Left ventricle myocardium superior (tissue), 1 donor: ENCODE results near the gene HK3. TPM values are rescaled to one million over a fixed set of nuclear protein-coding genes. Genes with fewer than 3 reads are reported as not detected.

Experiments used
- ATAC-seq: fragments of 200-7000 bp; cut with Tn5 transposase; one replicate; pipeline ENCODE4 v1.9.1; 2020; ENCODE audit warnings: mild to moderate bottlenecking, moderate library complexity
- DNase-seq: peaks from one replicate; pipeline ENCODE4 v3.0.0-alpha.2; 2020
- intact Hi-C: fragments of 100-400 bp; cut with micrococcal nuclease; formaldehyde crosslinking; loops from one replicate; pipeline ENCODE4 v1.11.0; 2022
- total RNA-seq: library from RNA; stranded (reverse); fragmentation: NEBNext Ultra II Directional; extraction: Animal tissue kit (Norgen Biotek cat#: 25700); gene quantifications from one replicate; pipeline ENCODE4 v1.2.1, GENCODE V29; 2021
- donor health status: DM: no; HTN: yes; CAD: no; lungs with severe emphysema.

HK3 gene
- total RNA-seq, 1 donor from 2014 or later: 3.7 TPM

GRCh38 chr5:176906126-176906525 lies 7.0 kb upstream of the HK3 start:
- DNase-seq (no peak), ATAC-seq (no peak)
- intact Hi-C loops: no loop called here

GRCh38 chr5:176904276-176904675 lies 5.1 kb upstream of the HK3 start:
- intact Hi-C loops: no loop called here
- DNase-seq (no peak), ATAC-seq (no peak)

- ATAC-seq: no peak
- intact Hi-C loops: no loop called here
- DNase-seq: no peak
Measured at GRCh38 chr5:176902911-176903664, 3.9 kb upstream of the HK3 start.

DNA sequence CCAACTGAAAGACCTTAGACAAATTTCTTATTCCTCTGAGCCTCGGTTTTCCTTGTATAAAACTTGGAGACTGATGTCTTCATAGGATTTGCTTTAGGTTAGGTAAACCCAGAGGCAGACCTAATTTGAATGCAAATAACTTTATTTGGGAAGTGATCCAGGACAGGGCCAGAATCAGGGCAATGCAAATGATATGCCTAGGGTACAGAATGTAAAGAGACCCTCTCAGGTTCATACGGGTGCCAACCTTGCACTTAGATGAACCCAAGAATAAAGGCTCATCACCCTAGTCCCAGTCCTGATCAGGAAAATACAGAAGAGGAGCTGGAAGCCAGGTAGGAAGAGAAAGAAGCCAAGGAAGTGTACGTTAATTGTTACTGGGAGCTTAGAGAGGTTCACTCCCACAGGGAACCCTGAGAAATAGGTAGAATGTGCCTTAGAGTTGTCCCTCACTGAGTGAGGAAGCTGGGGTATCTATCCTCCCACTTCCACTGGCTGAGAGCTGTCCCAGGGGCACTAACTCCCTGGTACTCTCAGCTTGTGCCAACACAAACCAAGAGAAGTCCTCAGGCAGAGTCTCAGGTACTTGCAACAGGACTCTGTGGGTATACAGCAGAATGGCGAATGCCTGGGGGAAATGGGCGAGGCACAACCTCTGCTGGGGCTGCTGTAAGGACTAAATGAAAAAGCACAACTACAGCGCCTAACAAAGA lies 3.1 kb upstream of the HK3 start:
- DNase-seq: no peak
- intact Hi-C loops: no loop called here
- no peak for ATAC-seq

DNA sequence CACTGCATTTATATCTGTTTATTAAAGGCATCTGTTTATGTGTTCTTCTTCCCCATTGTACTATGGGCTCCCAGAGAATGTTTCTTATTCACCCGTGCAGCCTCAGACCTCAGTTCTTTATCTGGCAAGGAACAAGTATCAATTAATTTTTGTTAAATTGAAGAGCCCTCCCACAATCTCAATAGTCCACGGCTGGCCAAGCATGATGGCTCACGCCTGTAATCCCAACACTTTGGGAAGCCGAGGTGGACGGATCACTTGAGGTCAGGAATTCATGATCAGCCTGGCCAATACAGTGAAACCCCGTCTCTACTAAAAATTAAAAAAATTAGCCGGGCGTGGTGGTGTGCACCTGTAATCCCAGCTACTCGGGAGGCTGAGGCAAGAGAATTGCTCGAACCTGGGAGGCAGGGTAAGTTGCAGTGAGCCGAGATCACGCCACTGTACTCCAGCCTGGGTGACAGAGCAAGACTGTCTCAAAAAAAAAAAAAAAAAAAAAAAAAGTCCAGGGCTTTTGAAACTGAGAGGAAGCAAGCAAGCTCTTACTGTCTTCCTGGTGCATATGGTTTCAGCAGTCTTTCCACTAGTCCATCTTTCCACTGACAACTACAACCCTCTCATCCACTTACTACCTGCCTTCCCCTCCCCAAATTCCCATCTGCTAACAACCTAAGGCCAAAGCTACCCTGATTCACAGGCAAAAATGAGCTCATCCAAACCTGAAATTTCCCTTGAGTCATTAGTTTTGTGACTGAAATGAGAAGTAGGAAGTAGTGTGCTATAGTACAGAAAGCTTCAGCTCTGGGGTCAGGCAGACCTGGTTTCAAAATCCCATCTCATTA lies 2.3 kb upstream of the HK3 start:
- DNase-seq (no peak), ATAC-seq (no peak)
- intact Hi-C loops: no loop called here

GRCh38 chr5:176900780-176901204 lies 1.6 kb upstream of the HK3 start:
- intact Hi-C loops: no loop called here
- no peak for DNase-seq
- ATAC-seq: no peak

- ATAC-seq: peak; percentile 9
- intact Hi-C loops: no loop called here
- DNase-seq: no peak
Measured at GRCh38 chr5:176899946-176900779, 1.0 kb upstream of the HK3 start.

GRCh38 chr5:176897263-176897662 lies 1.9 kb downstream of the HK3 start:
- no peak for ATAC-seq
- intact Hi-C loops: no loop called here
- DNase-seq: no peak

DNA sequence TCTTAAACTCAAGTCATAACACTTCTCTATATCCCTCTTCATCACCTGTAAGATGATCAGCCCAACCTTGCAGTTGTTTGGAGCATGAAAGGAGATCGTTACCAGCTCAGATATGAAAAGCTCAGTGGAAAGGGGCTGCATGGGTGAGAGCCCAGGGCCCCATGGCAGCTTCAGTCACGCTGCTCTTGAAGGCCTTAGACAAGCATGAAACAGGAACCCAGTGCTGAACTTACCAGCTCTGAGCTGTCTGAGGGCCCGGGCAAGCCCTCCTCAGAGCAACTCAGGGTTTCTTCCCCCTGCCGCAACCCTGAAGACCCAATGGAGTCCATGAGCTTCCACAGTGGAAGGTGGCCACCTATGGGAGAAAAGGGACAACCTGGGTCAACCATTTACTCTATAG lies 3.3 kb downstream of the HK3 start:
- DNase-seq (no peak), ATAC-seq (no peak)
- intact Hi-C loops: no loop called here

DNA sequence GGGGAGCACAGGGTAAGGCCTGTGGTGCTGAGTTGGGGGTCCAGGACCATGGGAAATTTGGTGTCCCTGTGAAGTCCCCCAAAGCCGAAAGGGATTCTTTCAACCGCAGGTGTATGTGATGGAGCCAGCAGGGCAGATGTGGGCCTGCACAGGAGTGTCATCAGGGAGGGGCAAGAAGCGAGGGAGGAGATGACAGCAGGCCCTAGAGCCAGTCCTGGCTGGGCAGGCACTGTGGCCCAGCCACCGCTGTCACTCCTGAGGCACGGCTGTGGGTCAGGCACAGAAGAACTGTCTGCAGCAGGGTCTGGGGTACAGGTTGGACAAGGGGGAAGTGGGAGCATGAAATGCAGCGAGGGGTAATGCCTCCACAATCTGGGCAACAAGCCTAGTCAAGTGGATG lies 4.8 kb downstream of the HK3 start:
- ATAC-seq: no peak
- intact Hi-C loops: no loop called here
- DNase-seq: no peak

- intact Hi-C loops: no loop called here
- ATAC-seq: no peak
- no peak for DNase-seq
Measured at GRCh38 chr5:176892663-176893062, 6.5 kb downstream of the HK3 start.

DNA sequence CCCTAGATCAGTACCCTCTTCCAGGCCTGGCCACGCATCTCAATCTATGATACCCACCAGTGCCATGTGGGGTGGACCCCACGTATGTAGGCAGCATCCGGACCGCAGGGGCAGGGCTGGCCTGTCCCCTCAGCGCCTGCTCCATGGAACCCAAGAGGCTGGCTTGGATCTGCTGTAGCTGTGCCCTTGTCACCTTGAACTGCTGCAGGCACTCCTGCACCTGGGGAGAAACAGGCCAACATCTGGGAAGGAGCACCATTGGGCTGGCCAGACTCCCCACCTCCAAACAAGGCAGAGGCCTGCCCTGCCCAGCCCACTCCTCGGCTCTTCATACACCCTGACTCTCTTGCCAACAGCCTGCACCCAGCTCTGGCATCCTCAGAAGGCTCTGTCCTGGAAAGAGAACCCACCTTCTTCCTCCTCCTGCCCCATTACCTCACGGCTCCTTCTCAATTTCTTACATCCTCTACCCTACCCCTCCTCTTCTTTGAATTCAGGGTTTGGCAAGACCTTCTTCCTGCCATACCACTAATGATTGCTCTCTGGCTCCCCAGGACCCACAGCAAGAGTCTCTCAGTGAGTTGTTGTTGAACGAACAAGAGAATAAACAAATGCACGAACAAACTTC lies 7.7 kb downstream of the HK3 start:
- no peak for DNase-seq
- intact Hi-C loops: no loop called here
- ATAC-seq: no peak

GRCh38 chr5:176890455-176891330 lies 8.5 kb downstream of the HK3 start:
- no peak for DNase-seq
- intact Hi-C loops: no loop called here
- ATAC-seq: no peak

GRCh38 chr5:176889321-176890280 lies 9.5 kb downstream of the HK3 start:
- no peak for ATAC-seq
- intact Hi-C loops: no loop called here
- DNase-seq: no peak

- ATAC-seq (no peak), DNase-seq (no peak)
- intact Hi-C loops: no loop called here
Measured at GRCh38 chr5:176888865-176889165, 10.3 kb downstream of the HK3 start.

DNA sequence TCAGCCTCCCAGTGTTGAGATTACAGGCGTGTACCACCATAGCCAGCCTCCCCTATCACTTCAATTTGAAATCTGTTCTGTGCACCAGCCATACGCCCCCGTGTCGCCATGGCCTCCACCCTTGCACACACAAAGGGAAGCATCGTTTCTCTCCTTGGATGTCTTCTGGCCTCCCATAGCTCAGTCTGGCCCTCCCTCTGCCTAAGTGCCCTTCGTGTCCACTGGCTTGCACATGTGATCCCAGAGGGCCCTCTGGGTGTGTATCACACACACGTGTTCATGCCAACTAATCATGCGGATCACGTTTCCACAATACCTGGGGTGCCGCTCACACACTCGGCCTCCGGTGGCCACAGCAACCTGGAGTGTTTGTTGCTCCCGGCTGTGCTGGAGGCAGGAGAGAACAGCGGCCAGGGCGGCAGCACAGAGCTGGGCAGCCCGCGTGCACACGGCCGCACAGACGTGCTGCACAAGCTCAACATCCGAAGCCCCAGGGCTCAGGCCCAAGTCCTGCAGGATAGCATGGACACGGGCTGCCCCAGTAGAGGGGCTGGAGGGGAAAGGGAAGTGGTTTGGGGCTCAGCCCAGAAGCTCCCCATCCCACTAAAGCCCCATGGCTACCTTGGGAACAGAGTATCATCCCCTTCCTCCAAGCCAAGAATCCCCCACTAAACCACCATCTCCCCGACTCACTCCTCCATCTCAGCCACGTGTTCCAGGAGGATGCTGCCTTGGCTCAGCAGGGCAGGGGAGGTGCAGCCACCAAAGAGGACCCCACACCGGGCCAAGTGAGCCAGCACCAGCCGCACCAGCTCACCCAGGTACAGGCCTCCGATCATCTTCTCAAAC lies 10.9 kb downstream of the HK3 start:
- no peak for ATAC-seq
- intact Hi-C loops: no loop called here
- DNase-seq: no peak
